Breast epithelium (tissue), 4 donors: ENCODE data around the gene EHHADH. TPM values are rescaled to one million over a fixed set of nuclear protein-coding genes. Genes with fewer than 3 reads are reported as not detected.
"Not testable (repeated sequence)": the region's sequence is repeated elsewhere in the genome, so short reads cannot be mapped to it uniquely, and the experiment has no call there.

Experiments
- DNase-seq, 2 donors: peaks; one replicate each; pipeline ENCODE4 v3.0.0-alpha.2; 2019; ENCODE audit warnings: low spot score in 2 of 2
- H3K27ac ChIP-seq, 2 donors: fragments of 200-600 bp; sonication (generic) in 1 of 2; one replicate each; pipeline ENCODE4 v1.5.1; 2016 to 2019; ENCODE audit warnings: mild to moderate bottlenecking in 1 of 2
- H3K27me3 ChIP-seq, 2 donors: fragments of 200-600 bp; sonication (generic) in 1 of 2; one replicate each; pipeline versions ENCODE4 v1.5.1 to v1.6.0; 2017 to 2019; ENCODE audit warnings: control low read depth in 1 of 2, mild to moderate bottlenecking in 1 of 2
- H3K36me3 ChIP-seq: fragments of 200-600 bp; one replicate; pipeline ENCODE4 v1.5.1; 2019
- H3K4me1 ChIP-seq, 2 donors: fragments of 200-600 bp; sonication (generic); one replicate each; pipeline ENCODE4 v1.5.1; 2016 to 2019; ENCODE audit warnings: control low read depth in 1 of 2
- H3K4me3 ChIP-seq, 3 donors: fragments of 200-600 bp; sonication (generic); 1 replicate in 2 of 3; 2 replicates in 1 of 3; pipeline ENCODE4 v1.5.1; 2016 to 2019; ENCODE audit warnings: mild to moderate bottlenecking in 3 of 3, moderate library complexity in 2 of 3
- H3K9me3 ChIP-seq, 2 donors: fragments of 200-600 bp; sonication (generic) in 1 of 2; one replicate each; pipeline ENCODE4 v1.5.1; 2016 to 2019; ENCODE audit warnings: control low read depth in 1 of 2
- POLR2A ChIP-seq: fragments of 450-650 bp; IDR thresholded peaks from one replicate; pipeline ENCODE4 v1.6.1; 2016; ENCODE audit warnings: antibody characterized with exemption, mild to moderate bottlenecking, moderate library complexity
- POLR2AphosphoS5 ChIP-seq, 3 donors: sonication (generic); formaldehyde crosslinking; IDR thresholded peaks; one replicate each; pipeline ENCODE4 v1.6.1; 2017; ENCODE audit warnings: antibody characterized with exemption in 3 of 3
- intact Hi-C: fragments of 100-400 bp; cut with DNase I; formaldehyde crosslinking; loops from one replicate; pipeline ENCODE4 v1.15.1; 2023; ENCODE audit warnings: low total_unique reads
- total RNA-seq, 3 donors: library from RNA; depleted of rRNA; stranded (reverse); fragments of >200 nt; gene quantifications; one replicate each; pipeline ENCODE4 v1.1.0, GENCODE V29; 2016
- TF ChIP-seq, protein P1 (sequence below), 3 donors: fragments of 450-650 bp; IDR thresholded peaks; one replicate each; pipeline ENCODE4 v1.5.1; 2016 to 2017; ENCODE audit warnings: antibody characterized with exemption in 3 of 3, mild to moderate bottlenecking in 3 of 3, moderate library complexity in 3 of 3

Gene EHHADH
- 10 to 100 TPM in 1 of 3 donors, 1 to 10 TPM in 2; 5.6 to 10.6 (median 6.7) TPM for total RNA-seq

DNA sequence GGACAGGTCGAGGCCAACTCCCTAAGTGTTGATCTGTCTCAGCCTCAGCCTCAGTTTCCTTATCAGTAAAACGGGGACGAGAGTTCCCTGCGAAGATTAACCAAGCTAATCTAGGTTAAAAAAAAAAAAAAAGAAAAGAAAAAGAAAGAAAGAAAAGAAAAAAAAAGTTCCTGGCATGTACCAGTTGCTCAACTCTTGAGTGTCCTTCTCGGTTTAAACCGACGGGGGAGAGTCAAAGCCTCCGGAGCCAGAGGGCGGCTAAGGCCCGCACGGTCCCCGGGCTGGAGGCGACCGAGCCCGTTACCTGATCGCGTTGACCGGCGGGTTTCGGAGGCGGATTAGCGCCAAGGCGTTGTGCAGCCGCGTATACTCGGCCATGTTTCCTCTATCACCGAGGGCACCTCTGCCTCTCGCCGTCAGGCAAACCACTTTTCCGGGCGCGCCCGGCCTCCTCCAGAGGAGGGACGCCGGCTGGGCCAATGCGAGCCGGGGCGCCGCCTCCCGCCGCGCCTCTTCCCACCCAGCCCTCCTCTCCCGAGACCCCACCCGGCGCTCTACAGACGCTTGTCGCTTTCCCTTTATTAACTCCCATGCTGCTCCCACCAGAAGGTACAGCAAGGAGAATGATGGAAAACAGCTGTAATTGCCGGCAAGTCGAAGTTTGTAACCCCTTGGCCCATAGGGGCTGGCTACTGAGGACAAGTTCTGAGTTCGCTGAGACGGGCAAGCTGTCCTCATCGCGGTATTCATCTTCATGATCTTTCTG, at the start of gene EHHADH:
TSS of gene EHHADH (minus strand) at position 405 of the 766 bp plus-strand sequence. CDS start at position 378, 27 bp downstream.
- Histone ChIP-seq H3K4me1 (no peaks in the 10 kb centered on the region), H3K27ac (peak within 1 kb of the TSS; percentile 57 to 72), H3K27me3 (no peaks in the 10 kb centered on the region), H3K9me3 (peaks cover 0 to 10% of the 10 kb centered on the region in 2 donors), H3K36me3 (no peaks in the 10 kb centered on the region), H3K4me3 (peak within 1 kb of the TSS; percentile 60 to 80 (median 69))
- TF ChIP-seq POLR2A, result no peak
- TF ChIP-seq, protein P1, sequence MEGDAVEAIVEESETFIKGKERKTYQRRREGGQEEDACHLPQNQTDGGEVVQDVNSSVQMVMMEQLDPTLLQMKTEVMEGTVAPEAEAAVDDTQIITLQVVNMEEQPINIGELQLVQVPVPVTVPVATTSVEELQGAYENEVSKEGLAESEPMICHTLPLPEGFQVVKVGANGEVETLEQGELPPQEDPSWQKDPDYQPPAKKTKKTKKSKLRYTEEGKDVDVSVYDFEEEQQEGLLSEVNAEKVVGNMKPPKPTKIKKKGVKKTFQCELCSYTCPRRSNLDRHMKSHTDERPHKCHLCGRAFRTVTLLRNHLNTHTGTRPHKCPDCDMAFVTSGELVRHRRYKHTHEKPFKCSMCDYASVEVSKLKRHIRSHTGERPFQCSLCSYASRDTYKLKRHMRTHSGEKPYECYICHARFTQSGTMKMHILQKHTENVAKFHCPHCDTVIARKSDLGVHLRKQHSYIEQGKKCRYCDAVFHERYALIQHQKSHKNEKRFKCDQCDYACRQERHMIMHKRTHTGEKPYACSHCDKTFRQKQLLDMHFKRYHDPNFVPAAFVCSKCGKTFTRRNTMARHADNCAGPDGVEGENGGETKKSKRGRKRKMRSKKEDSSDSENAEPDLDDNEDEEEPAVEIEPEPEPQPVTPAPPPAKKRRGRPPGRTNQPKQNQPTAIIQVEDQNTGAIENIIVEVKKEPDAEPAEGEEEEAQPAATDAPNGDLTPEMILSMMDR (IDR thresholded peaks at IDR 0.05), result peak in 1 of 3 donors; percentile 12
- peak in 1 of 3 donors; percentile 48 for TF ChIP-seq POLR2AphosphoS5 (IDR thresholded peaks at IDR 0.05)
- DNase-seq, result peak; percentile 52 to 76
- intact Hi-C loops, result loop anchor here (1.0 kb wide), 1 partner anchor 18 kb away; no protein-coding TSS in a partner anchor

DNA sequence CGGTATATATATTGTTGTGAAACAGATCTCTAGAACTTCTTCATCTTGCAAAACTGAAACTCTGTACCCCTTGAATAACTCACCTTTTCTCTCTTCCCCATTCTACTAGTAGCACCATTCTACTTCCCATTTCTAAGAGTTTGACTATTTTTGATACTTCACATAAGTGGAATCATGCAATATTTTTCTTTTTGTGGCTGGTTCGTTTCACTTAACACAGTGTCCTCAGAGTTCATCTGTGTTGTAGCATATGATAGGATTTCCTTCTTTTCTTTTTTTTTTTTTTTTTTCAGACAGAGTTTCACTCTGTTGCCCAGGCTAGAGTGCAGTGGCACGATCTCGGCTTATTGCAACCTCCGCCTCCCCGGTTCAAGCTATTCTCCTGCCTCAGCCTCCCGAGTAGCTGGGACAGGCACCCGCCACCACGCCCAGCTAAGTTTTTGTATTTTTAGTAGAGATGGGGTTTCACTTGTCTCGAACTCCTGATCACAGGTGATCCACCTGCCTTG, 46.1 kb upstream of the EHHADH start:
- H3K27ac ChIP-seq, H3K9me3 ChIP-seq, H3K4me3 ChIP-seq, H3K4me1 ChIP-seq, DNase-seq, H3K36me3 ChIP-seq, H3K27me3 ChIP-seq, intact Hi-C loops: not testable (repeated sequence)

DNA sequence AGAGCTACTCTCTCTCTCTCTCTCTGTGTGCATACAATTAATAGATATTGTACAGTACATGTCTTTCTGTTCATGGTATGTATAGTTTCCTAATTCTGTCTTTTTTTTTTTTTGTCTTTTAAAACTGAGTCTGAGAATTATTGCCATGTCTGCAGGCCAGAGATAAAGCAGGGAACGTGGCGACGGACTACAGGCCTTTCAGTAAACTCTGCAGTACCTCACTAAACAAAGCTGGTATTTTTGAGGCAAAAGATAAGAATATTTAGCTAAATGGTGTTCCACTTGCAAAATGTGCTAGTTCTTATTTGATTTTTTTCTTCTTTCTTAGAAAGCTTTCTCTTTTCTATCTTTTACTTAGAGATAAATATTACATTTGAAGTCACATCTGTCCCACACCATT, 44.0 kb upstream of the EHHADH start:
- TF ChIP-seq, protein P1 (IDR thresholded peaks at IDR 0.05), result no peak
- TF ChIP-seq POLR2A, result no peak
- no peak for TF ChIP-seq POLR2AphosphoS5 (IDR thresholded peaks at IDR 0.05)
- Histone ChIP-seq H3K9me3 (no peaks in the 10 kb centered on the region), H3K4me1 (no peaks in the 10 kb centered on the region), H3K4me3 (no peak overlapping the region), H3K27me3 (no peaks in the 10 kb centered on the region), H3K36me3 (no peaks in the 10 kb centered on the region), H3K27ac (no peak overlapping the region)
- DNase-seq, result no peak
- intact Hi-C loops, result no loop called here

DNA sequence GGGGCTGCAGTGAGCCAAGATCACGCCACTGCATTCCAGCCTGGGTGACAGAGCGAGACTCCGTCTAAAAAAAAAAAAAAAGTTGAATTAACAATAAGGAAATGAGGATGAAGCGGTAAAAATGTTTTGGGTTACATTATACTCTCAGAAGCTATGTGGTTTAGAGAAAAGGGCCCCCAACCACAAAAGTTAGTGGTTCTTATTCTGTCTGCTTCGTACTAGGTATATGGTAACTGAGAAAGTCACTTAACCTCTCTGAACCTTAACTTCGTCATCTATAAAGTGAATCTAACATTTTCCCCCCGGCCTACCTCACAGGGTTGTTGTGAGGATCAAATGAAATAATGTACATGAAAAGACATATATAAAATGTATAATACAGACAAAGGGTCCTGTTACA, 38.4 kb upstream of the EHHADH start:
- Histone ChIP-seq H3K4me3 (no peak overlapping the region), H3K27me3 (no peaks in the 10 kb centered on the region), H3K4me1 (no peaks in the 10 kb centered on the region), H3K9me3 (no peaks in the 10 kb centered on the region), H3K27ac (no peak overlapping the region), H3K36me3 (no peaks in the 10 kb centered on the region)
- intact Hi-C loops, result no loop called here
- TF ChIP-seq POLR2A (no peak), POLR2AphosphoS5 (IDR thresholded peaks at IDR 0.05) (no peak)
- TF ChIP-seq, protein P1 (IDR thresholded peaks at IDR 0.05), result no peak
- no peak for DNase-seq

DNA sequence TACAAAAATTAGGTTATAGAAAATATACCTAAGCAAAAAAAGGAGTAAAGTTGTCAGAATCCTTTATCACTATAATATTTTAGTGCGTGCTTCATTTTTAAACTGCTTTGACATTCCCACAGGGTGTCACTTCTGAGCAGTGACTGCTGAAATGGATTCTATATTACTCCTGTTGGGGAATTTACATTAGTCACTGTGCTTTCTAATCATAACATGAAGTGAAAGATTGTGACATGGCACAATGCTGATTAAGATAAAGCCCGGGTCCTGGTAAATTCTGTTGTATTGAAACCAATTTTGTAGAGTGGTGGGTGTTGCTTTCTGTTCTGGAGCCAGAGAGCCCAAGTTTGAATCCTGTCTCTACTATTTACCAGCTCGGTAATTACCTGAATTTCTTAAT, 36.4 kb upstream of the EHHADH start:
- intact Hi-C loops, result no loop called here
- no peaks in the 10 kb centered on the region for H3K4me1 ChIP-seq
- no peaks in the 10 kb centered on the region for H3K9me3 ChIP-seq
- no peak overlapping the region for H3K4me3 ChIP-seq
- H3K27ac ChIP-seq, result no peak overlapping the region
- TF ChIP-seq, protein P1 (IDR thresholded peaks at IDR 0.05), result no peak
- TF ChIP-seq POLR2AphosphoS5 (IDR thresholded peaks at IDR 0.05) (no peak), POLR2A (no peak)
- no peaks in the 10 kb centered on the region for H3K27me3 ChIP-seq
- H3K36me3 ChIP-seq, result no peaks in the 10 kb centered on the region
- DNase-seq, result no peak
